WTC11 (cell line): ENCODE results near the gene PDZD8. TPM values are rescaled to one million over a fixed set of nuclear protein-coding genes. Genes with fewer than 3 reads are reported as not detected.

Experiments
- ATAC-seq: fragments of 200-7000 bp; cut with Tn5 transposase; 2 replicates; pipeline ENCODE4 v1.10.0; 2021; ENCODE audit warnings: mild to moderate bottlenecking, moderate library complexity
- CTCF ChIA-PET: fragments of 300-600 bp; sonication (Branson Sonifier 250); formaldehyde crosslinking; loops from one replicate; lab custom pipeline; 2021; ENCODE audit warnings: antibody characterized with exemption; lab: Charles Lee
- POLR2A ChIA-PET: fragments of 350-600 bp; sonication (Branson Sonifier 250); formaldehyde crosslinking; loops from one replicate; lab custom pipeline; 2021; ENCODE audit warnings: antibody characterized with exemption; lab: Charles Lee
- DNase-seq: peaks from one replicate; pipeline ENCODE4 v3.0.0; 2021; ENCODE audit warnings: low spot score
- H3K27ac Mint-ChIP-seq: 2 replicates; pipeline ENCODE4 v1.8.0; 2021; ENCODE audit warnings: mixed read lengths
- H3K27me3 Mint-ChIP-seq: 2 replicates; pipeline ENCODE4 v1.8.0; 2021; ENCODE audit warnings: low read depth, mild to moderate bottlenecking, moderate library complexity, mixed read lengths
- H3K36me3 Mint-ChIP-seq: 2 replicates; pipeline ENCODE4 v1.8.0; 2021; ENCODE audit warnings: mixed read lengths
- H3K4me1 Mint-ChIP-seq: 2 replicates; pipeline ENCODE4 v1.8.0; 2022; ENCODE audit warnings: mixed read lengths
- H3K4me3 Mint-ChIP-seq: 2 replicates; pipeline ENCODE4 v1.8.0; 2021; ENCODE audit warnings: mild to moderate bottlenecking, moderate library complexity, mixed read lengths
- H3K9me3 Mint-ChIP-seq: 2 replicates; pipeline ENCODE4 v1.8.0; 2021; ENCODE audit warnings: mixed read lengths
- AR ChIP-seq: fragments of 250-450 bp; sonication (Bioruptor Pico); IDR thresholded peaks from 2 replicates; pipeline ENCODE4 v1.9.0; 2021; ENCODE audit warnings: mild to moderate bottlenecking
- CREM ChIP-seq: sonication (generic); formaldehyde crosslinking; IDR thresholded peaks from 2 replicates; pipeline ENCODE4 v1.8.1; 2022; ENCODE audit warnings: mild to moderate bottlenecking, missing genetic modification reagents, moderate library complexity
- E2F5 ChIP-seq: sonication (generic); formaldehyde crosslinking; IDR thresholded peaks from 2 replicates; pipeline ENCODE4 v1.8.1; 2022; ENCODE audit warnings: mild to moderate bottlenecking, moderate library complexity, missing genetic modification reagents
- FOXJ3 ChIP-seq: sonication (generic); formaldehyde crosslinking; IDR thresholded peaks from 2 replicates; pipeline ENCODE4 v1.9.0; 2021; ENCODE audit warnings: missing genetic modification reagents, mild to moderate bottlenecking, borderline replicate concordance
- FOXK1 ChIP-seq: sonication (generic); formaldehyde crosslinking; IDR thresholded peaks from 2 replicates; pipeline ENCODE4 v1.8.0; 2022; ENCODE audit warnings: mild to moderate bottlenecking, moderate library complexity, missing genetic modification reagents
- FOXP1 ChIP-seq: sonication (generic); formaldehyde crosslinking; IDR thresholded peaks from 2 replicates; pipeline ENCODE4 v1.8.0; 2022; ENCODE audit warnings: missing genetic modification reagents, mild to moderate bottlenecking, moderate library complexity, borderline replicate concordance
- GRHL2 ChIP-seq: fragments of 250-450 bp; sonication (Bioruptor Pico); IDR thresholded peaks from 2 replicates; pipeline ENCODE4 v1.8.0; 2022; ENCODE audit warnings: mild to moderate bottlenecking, moderate library complexity; ENCODE audit not compliant: insufficient replicate concordance, severe bottlenecking
- HMGXB4 ChIP-seq: sonication (generic); formaldehyde crosslinking; IDR thresholded peaks from 2 replicates; pipeline ENCODE4 v1.8.1; 2023; ENCODE audit warnings: mild to moderate bottlenecking, moderate library complexity, missing genetic modification reagents
- NFATC4 ChIP-seq: fragments of 250-450 bp; sonication (Bioruptor Pico); IDR thresholded peaks from 2 replicates; pipeline ENCODE4 v1.9.0; 2021; ENCODE audit warnings: mild to moderate bottlenecking
- NFE2L1 ChIP-seq: sonication (generic); formaldehyde crosslinking; IDR thresholded peaks from 2 replicates; pipeline ENCODE4 v1.8.1; 2023; ENCODE audit warnings: missing genetic modification reagents
- NFYB ChIP-seq: sonication (generic); formaldehyde crosslinking; conservative IDR thresholded peaks from 2 replicates; pipeline ENCODE4 v1.8.0; 2022; ENCODE audit warnings: low read depth, missing genetic modification reagents
- NR3C1 ChIP-seq: sonication (generic); formaldehyde crosslinking; conservative IDR thresholded peaks from 2 replicates; pipeline ENCODE4 v1.8.1; 2023; ENCODE audit warnings: low read depth, mild to moderate bottlenecking, missing genetic modification reagents
- RELA ChIP-seq: sonication (generic); formaldehyde crosslinking; IDR thresholded peaks from 2 replicates; pipeline ENCODE4 v1.8.1; 2022; ENCODE audit warnings: missing genetic modification reagents, mild to moderate bottlenecking, borderline replicate concordance
- SMAD3 ChIP-seq: sonication (generic); formaldehyde crosslinking; IDR thresholded peaks from 2 replicates; pipeline ENCODE4 v1.8.0; 2022; ENCODE audit warnings: missing genetic modification reagents, mild to moderate bottlenecking, borderline replicate concordance
- SOX15 ChIP-seq: fragments of 250-450 bp; sonication (Bioruptor Pico); IDR thresholded peaks from 2 replicates; pipeline ENCODE4 v1.9.0; 2021; ENCODE audit warnings: mild to moderate bottlenecking
- STAT6 ChIP-seq: sonication (generic); formaldehyde crosslinking; conservative IDR thresholded peaks from 2 replicates; pipeline ENCODE4 v1.8.1; 2023; ENCODE audit warnings: mild to moderate bottlenecking, low read depth, missing genetic modification reagents, moderate library complexity
- USF1 ChIP-seq: sonication (generic); formaldehyde crosslinking; IDR thresholded peaks from 2 replicates; pipeline ENCODE4 v1.8.0; 2022; ENCODE audit warnings: mild to moderate bottlenecking, missing genetic modification reagents
- ZNF416 ChIP-seq: fragments of 250-450 bp; sonication (Bioruptor Pico); IDR thresholded peaks from 2 replicates; pipeline ENCODE4 v1.9.0; 2021; ENCODE audit warnings: mild to moderate bottlenecking, inconsistent platforms
- ZNF423 ChIP-seq: fragments of 250-450 bp; sonication (Bioruptor Pico); IDR thresholded peaks from 2 replicates; pipeline ENCODE4 v2.1.2; 2022; ENCODE audit warnings: mild to moderate bottlenecking, moderate library complexity
- ZNF671 ChIP-seq: fragments of 250-450 bp; sonication (Bioruptor Pico); IDR thresholded peaks from 2 replicates; pipeline ENCODE4 v1.8.0; 2021; ENCODE audit warnings: mild to moderate bottlenecking
- total RNA-seq: library from RNA; stranded (reverse); gene quantifications from 3 replicates; pipeline ENCODE4 v1.2.3, GENCODE V29; 2021

PDZD8 gene
- total RNA-seq, 1 experiment from 2014 or later: 52.7 TPM

GRCh38 chr10:117240621-117241529 is 134.4 kb downstream of the PDZD8 start, which contains the start of gene SLC18A2 (continued):
- TF ChIP-seq SOX15 (CRISPR knock-in tag) (no peak), NFATC4 (no peak), AR (CRISPR knock-in tag) (no peak), E2F5 (CRISPR knock-in tag) (no peak; the same call in 1 of the 2 replicates), FOXP1 (CRISPR knock-in tag) (0 out of 2 replicates have a peak, but pooled peaks have one; percentile 57), RELA (CRISPR knock-in tag) (no peak), SMAD3 (CRISPR knock-in tag) (no peak), USF1 (peak; percentile 60; the same call in 1 of the 2 replicates), ZNF416 (CRISPR knock-in tag) (no peak), ZNF423 (CRISPR knock-in tag) (no peak), CREM (peak; percentile 73; the same call in 1 of the 2 replicates), FOXK1 (no peak), NFE2L1 (CRISPR knock-in tag) (no peak)

- peak; percentile 67 for DNase-seq
- ChIA-PET POLR2A (interaction anchor here (0.6 to 1.1 kb wide), 3 partner anchors 129 to 1216 kb away, joined by 4 to 7 read pairs (median 7); no protein-coding TSS in a partner anchor), CTCF (interaction anchor here (0.9 to 5.5 kb wide), 5 partner anchors 13 to 203 kb away, joined by 3 to 56 read pairs (median 5); no protein-coding TSS in a partner anchor)
- peak overlapping the region; percentile 80 for H3K4me3 Mint-ChIP-seq
- H3K9me3 Mint-ChIP-seq: no peaks in the 10 kb centered on the region
- TF ChIP-seq NFYB: no peak
- peaks cover 42% of the 10 kb centered on the region for H3K27me3 Mint-ChIP-seq
- peaks cover 7% of the 10 kb centered on the region for H3K4me1 Mint-ChIP-seq
- peaks cover 3% of the 10 kb centered on the region; the same call in 1 of the 2 replicates for H3K36me3 Mint-ChIP-seq
- no peak overlapping the region for H3K27ac Mint-ChIP-seq
- ATAC-seq: peak; percentile 76
Observed at GRCh38 chr10:117239721-117240620, 135.3 kb downstream of the PDZD8 start.

GRCh38 chr10:117239051-117239450 is 136.2 kb downstream of the PDZD8 start:
- Mint-ChIP-seq H3K9me3 (no peaks in the 10 kb centered on the region), H3K4me1 (peaks cover 7% of the 10 kb centered on the region), H3K36me3 (no peaks in the 10 kb centered on the region), H3K27me3 (peaks cover 37% of the 10 kb centered on the region), H3K4me3 (no peak overlapping the region), H3K27ac (no peak overlapping the region)
- CTCF ChIA-PET: interaction anchor here (0.9 to 5.5 kb wide), 3 partner anchors 12 to 204 kb away, joined by 3 to 56 read pairs (median 21); no protein-coding TSS in a partner anchor
- DNase-seq (no peak), ATAC-seq (no peak)
- POLR2A ChIA-PET: no interaction called here
- TF ChIP-seq SMAD3 (CRISPR knock-in tag) (no peak), NR3C1 (no peak), GRHL2 (no peak), HMGXB4 (CRISPR knock-in tag) (no peak), STAT6 (CRISPR knock-in tag) (no peak), FOXJ3 (no peak), ZNF671 (CRISPR knock-in tag) (no peak)
